HFF-Myc (cell line): ENCODE measurements around the gene THADA.

Experiments used
- DNase-seq: peaks from one replicate; pipeline ENCODE4 v3.0.0-alpha.2; 2011; ENCODE audit warnings: low read depth; ENCODE audit errors: extremely low read depth
- H3K4me3 ChIP-seq: replicated peaks from 2 replicates; pipeline ENCODE4 v1.5.1; 2011; ENCODE audit warnings: low read depth, mild to moderate bottlenecking, control low read depth, low read length
- TF ChIP-seq, protein P1 (sequence below): IDR thresholded peaks from 2 replicates; pipeline ENCODE4 v1.5.1; 2012; ENCODE audit warnings: mild to moderate bottlenecking, low read depth, low read length, control low read depth; ENCODE audit errors: missing control alignments

Gene THADA

DNA sequence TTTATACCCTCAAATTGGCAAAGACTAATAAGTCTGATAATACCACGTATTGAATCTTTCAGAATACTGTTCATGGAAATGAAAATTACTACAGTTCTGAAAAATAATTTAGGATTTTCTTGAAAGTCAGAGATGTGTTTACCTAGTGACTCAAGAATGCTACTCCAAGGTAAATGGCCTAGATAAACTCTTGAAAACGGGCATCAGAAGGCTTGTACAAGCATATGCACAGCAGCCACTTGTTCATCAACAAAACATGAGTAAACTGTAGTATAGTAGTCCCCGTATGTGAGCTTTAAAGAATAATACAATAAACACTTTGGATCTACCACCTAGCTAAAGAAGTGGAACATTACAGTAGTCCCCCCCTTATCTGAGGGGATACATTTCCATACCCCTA lies 157.5 kb downstream of the THADA start:
- TF ChIP-seq, protein P1, sequence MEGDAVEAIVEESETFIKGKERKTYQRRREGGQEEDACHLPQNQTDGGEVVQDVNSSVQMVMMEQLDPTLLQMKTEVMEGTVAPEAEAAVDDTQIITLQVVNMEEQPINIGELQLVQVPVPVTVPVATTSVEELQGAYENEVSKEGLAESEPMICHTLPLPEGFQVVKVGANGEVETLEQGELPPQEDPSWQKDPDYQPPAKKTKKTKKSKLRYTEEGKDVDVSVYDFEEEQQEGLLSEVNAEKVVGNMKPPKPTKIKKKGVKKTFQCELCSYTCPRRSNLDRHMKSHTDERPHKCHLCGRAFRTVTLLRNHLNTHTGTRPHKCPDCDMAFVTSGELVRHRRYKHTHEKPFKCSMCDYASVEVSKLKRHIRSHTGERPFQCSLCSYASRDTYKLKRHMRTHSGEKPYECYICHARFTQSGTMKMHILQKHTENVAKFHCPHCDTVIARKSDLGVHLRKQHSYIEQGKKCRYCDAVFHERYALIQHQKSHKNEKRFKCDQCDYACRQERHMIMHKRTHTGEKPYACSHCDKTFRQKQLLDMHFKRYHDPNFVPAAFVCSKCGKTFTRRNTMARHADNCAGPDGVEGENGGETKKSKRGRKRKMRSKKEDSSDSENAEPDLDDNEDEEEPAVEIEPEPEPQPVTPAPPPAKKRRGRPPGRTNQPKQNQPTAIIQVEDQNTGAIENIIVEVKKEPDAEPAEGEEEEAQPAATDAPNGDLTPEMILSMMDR = no peak
- DNase-seq = no peak
- H3K4me3 ChIP-seq = no peak overlapping the region

GRCh38 chr2:43437363-43437762 lies 158.5 kb downstream of the THADA start:
- TF ChIP-seq, protein P1 = no peak

DNA sequence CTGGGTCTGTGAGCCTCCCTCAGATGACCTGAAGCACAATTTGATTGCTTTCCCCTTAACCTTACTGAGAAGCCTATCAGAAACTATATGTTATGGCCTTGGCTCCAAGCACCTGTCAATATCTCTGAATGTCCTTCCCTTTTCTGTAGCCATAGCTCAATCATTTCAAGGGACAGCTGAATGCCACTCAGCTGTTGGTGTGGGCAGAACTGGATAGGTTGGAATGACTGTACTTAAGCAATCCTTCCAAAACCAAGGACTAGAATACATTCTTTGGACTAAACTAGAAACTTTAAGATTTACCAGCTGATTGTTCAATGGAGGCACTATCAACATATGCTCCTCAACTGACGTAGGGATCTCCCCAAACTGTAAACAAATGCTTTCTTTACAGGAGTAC lies 159.4 kb downstream of the THADA start:
- DNase-seq = no peak
- TF ChIP-seq, protein P1 = no peak

More at GRCh38 chr2:43437363-43437762, 158.5 kb downstream of the THADA start:
- H3K4me3 ChIP-seq = no peak overlapping the region
- no peak for DNase-seq

GRCh38 chr2:43435746-43436145 lies 160.1 kb downstream of the THADA start:
- DNase-seq = no peak
- H3K4me3 ChIP-seq = no peak overlapping the region
- TF ChIP-seq, protein P1 = no peak

More for the DNA sequence above, 159.4 kb downstream of the THADA start:
- H3K4me3 ChIP-seq = no peak overlapping the region

DNA sequence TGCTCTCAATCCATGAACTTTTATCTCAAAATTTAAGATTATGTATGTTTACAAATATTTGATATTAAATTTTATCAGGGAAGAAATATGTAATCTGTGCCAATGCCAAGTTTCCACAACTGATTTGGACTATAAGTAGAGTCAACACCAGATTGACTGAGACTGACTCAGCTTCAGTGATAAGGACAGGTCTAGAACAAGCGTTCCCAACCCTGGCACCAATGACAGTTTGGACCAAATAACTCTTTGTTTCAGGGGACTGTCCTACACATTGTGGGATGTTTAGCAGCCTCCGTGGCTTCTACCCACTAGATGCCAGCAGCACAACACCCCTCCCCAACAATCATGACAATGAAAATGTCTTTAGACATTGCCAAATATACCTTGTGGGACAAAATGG lies 165.3 kb downstream of the THADA start:
- H3K4me3 ChIP-seq = no peak overlapping the region
- no peak for DNase-seq
- TF ChIP-seq, protein P1 = no peak

GRCh38 chr2:43429369-43429768 lies 166.5 kb downstream of the THADA start:
- DNase-seq = no peak
- TF ChIP-seq, protein P1 = no peak

DNA sequence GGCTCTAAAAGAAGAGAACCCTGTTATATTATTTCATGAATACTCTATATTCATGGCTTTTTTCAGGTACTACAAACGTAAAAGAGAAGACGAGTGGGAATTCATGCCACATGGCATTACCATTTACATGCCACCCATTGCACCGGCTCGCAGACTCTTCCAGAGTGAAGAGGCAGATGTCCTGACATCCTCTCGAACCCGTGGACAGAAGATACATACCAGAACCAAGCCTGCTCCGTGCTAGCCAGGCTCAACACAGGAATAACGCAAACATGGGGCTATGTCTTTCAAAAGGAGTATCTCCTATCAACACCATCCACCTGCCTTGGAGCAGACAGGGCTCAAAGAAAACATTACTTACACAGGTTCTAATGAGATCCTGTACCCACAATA lies 168.8 kb downstream of the THADA start:
- H3K4me3 ChIP-seq = no peak overlapping the region
- TF ChIP-seq, protein P1 = no peak
- no peak for DNase-seq

More at GRCh38 chr2:43429369-43429768, 166.5 kb downstream of the THADA start:
- no peak overlapping the region for H3K4me3 ChIP-seq
